ENCODE measurements around the gene MGAT1. TPM values are rescaled to one million over a fixed set of nuclear protein-coding genes. Genes with fewer than 3 reads are reported as not detected.

Gene MGAT1
- total and polyA plus RNA-seq, 8 donors: 52.8 to 656 (median 66.4) TPM

DNA sequence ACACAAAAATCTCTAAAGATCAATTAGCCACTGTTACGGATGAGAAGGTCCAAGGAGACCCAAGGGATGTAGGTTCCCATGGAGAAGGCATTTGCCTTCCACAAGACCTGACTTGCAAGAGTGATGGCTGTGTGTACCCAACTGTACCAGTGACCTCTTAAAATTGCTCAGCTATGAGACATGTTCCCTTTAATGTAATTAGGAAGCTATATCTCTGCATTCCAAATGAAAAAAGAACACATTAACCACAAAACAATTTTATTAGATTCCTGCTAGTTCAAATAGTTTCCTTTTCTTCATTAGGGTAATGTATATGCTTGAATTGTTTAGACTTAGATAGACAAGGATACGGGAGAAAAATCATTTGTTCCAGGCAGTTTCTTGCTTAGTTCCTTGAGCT, 66.1 kb downstream of the MGAT1 start:
- Histone ChIP-seq H3K27me3 (peaks cover 0 to 36% (median 4%) of the 10 kb centered on the region in 3 donors), H3K4me1 (no peaks in the 10 kb centered on the region), H3K36me3 (no peaks in the 10 kb centered on the region), H3K9me3 (no peaks in the 10 kb centered on the region), H3K27ac (no peak overlapping the region), H3K4me3 (no peak overlapping the region)
- WGBS, 5 donors: 57 to 76% (median 62%) methylated on average over 2 of the region's 2 CpGs
- no peak for DNase-seq
- TF ChIP-seq, protein P1, sequence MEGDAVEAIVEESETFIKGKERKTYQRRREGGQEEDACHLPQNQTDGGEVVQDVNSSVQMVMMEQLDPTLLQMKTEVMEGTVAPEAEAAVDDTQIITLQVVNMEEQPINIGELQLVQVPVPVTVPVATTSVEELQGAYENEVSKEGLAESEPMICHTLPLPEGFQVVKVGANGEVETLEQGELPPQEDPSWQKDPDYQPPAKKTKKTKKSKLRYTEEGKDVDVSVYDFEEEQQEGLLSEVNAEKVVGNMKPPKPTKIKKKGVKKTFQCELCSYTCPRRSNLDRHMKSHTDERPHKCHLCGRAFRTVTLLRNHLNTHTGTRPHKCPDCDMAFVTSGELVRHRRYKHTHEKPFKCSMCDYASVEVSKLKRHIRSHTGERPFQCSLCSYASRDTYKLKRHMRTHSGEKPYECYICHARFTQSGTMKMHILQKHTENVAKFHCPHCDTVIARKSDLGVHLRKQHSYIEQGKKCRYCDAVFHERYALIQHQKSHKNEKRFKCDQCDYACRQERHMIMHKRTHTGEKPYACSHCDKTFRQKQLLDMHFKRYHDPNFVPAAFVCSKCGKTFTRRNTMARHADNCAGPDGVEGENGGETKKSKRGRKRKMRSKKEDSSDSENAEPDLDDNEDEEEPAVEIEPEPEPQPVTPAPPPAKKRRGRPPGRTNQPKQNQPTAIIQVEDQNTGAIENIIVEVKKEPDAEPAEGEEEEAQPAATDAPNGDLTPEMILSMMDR (IDR thresholded peaks at IDR 0.05): no peak
- no peak for TF ChIP-seq POLR2A (IDR thresholded peaks at IDR 0.05)
- no peak for TF ChIP-seq POLR2AphosphoS5 (IDR thresholded peaks at IDR 0.05)
- no peak for TF ChIP-seq EP300 (IDR thresholded peaks at IDR 0.05)
- intact Hi-C loops (cut with DNase I; ENCODE audit: low total_unique reads): no loop called here

Other genes with a start within 250 kb of the MGAT1 start
- 100 to 1,000 TPM in 1 of 5 donors, not detected in 4; 785 TPM for gene SCGB3A1, start 211.3 kb downstream of the MGAT1 start, total RNA-seq
- gene SCGB3A1, start 211.3 kb downstream of the MGAT1 start, polyA plus RNA-seq: 10 to 100 TPM in 1 of 3 donors, 1 to 10 TPM in 1, not detected in 1; 3.7 to 35.3 TPM
- gene FLT4, start 153.2 kb downstream of the MGAT1 start, total RNA-seq: 1 to 10 TPM; 1.6 to 9.5 (median 6.4) TPM
- 1 to 10 TPM in 2 of 3 donors, under 1 TPM in 1; 0.93 to 1.8 (median 1.1) TPM for gene FLT4, start 153.2 kb downstream of the MGAT1 start, polyA plus RNA-seq
- not detected for gene OR2Y1, start 62.7 kb downstream of the MGAT1 start, total RNA-seq
- gene OR2Y1, start 62.7 kb downstream of the MGAT1 start, polyA plus RNA-seq: not detected
- 10 to 100 TPM in 4 of 5 donors, 1 to 10 TPM in 1; 8.2 to 46.9 (median 16.5) TPM for gene ZFP62, start 58.5 kb upstream of the MGAT1 start, total RNA-seq
- 10 to 100 TPM in 2 of 3 donors, 1 to 10 TPM in 1; 7.8 to 20.5 (median 13.3) TPM for gene ZFP62, start 58.5 kb upstream of the MGAT1 start, polyA plus RNA-seq
- gene BTNL8, start 96.4 kb upstream of the MGAT1 start, total RNA-seq: 10 to 100 TPM in 2 of 5 donors, 1 to 10 TPM in 3; 2.2 to 22.0 (median 7.0) TPM
- gene BTNL8, start 96.4 kb upstream of the MGAT1 start, polyA plus RNA-seq: 1 to 10 TPM in 1 of 3 donors, under 1 TPM in 2; 0.76 to 1.3 (median 0.80) TPM
- gene BTNL3, start 186.0 kb upstream of the MGAT1 start, total RNA-seq: 10 to 100 TPM in 1 of 5 donors, 1 to 10 TPM in 1, under 1 TPM in 1, not detected in 2; 0.58 to 10.5 (median 2.2) TPM
- under 1 TPM; 0.31 to 0.61 (median 0.33) TPM for gene BTNL3, start 186.0 kb upstream of the MGAT1 start, polyA plus RNA-seq
- gene BTNL9, start 237.5 kb upstream of the MGAT1 start, total RNA-seq: 100 to 1,000 TPM in 1 of 5 donors, 10 to 100 TPM in 3, 1 to 10 TPM in 1; 3.5 to 108 (median 14.1) TPM
- gene BTNL9, start 237.5 kb upstream of the MGAT1 start, polyA plus RNA-seq: 1 to 10 TPM; 3.8 to 8.7 (median 5.7) TPM

Measured in stomach (tissue), 9 donors.